GM12892 (cell line): Measurements from ENCODE around the gene MAP3K21.

Experiments
- POLR2A ChIP-seq: IDR thresholded peaks from 2 replicates; pipeline ENCODE4 v1.6.1; 2011; ENCODE audit warnings: low read depth, low read length, control low read depth
- POLR2AphosphoS5 ChIP-seq: IDR thresholded peaks from 2 replicates; pipeline ENCODE4 v1.6.1; 2011; ENCODE audit warnings: low read depth, low read length, control low read depth
- TAF1 ChIP-seq: IDR thresholded peaks from 2 replicates; pipeline ENCODE4 v1.6.1; 2011; ENCODE audit warnings: low read depth, mild to moderate bottlenecking, control low read depth, low read length, borderline replicate concordance

GRCh38 chr1:233304489-233305102 is 22.9 kb upstream of the MAP3K21 start:
- no peak for TF ChIP-seq POLR2A
- no peak for TF ChIP-seq POLR2AphosphoS5
- TF ChIP-seq TAF1: no peak
